H9 (cell line): ENCODE measurements around the gene KCTD16. TPM values are rescaled to one million over a fixed set of nuclear protein-coding genes. Genes with fewer than 3 reads are reported as not detected.

ENCODE experiments used
- DNase-seq: peaks from one replicate; pipeline ENCODE4 v3.0.0-alpha.2; 2017
- H2AFZ ChIP-seq: one replicate; pipeline ENCODE4 v1.6.1; 2013; ENCODE audit warnings: mild to moderate bottlenecking, low read length, control low read depth, moderate library complexity
- H2AK5ac ChIP-seq: 2 replicates; pipeline ENCODE4 v1.6.1; 2013; ENCODE audit warnings: low read length, control low read depth, mixed read lengths; ENCODE audit not compliant: insufficient read length
- H2BK120ac ChIP-seq: one replicate; pipeline ENCODE4 v1.6.1; 2013; ENCODE audit warnings: low read depth, mild to moderate bottlenecking, low read length, control low read depth, inconsistent platforms; ENCODE audit not compliant: poor library complexity, severe bottlenecking
- H2BK12ac ChIP-seq: 2 replicates; pipeline ENCODE4 v1.6.1; 2013; ENCODE audit warnings: low read length, control low read depth, mixed read lengths, low read depth; ENCODE audit not compliant: insufficient read length
- H2BK15ac ChIP-seq: 2 replicates; pipeline ENCODE4 v1.6.1; 2013; ENCODE audit warnings: low read depth, low read length, control low read depth
- H2BK20ac ChIP-seq: one replicate; pipeline ENCODE4 v1.6.1; 2013; ENCODE audit warnings: low read depth, mild to moderate bottlenecking, low read length, control low read depth, inconsistent platforms; ENCODE audit not compliant: poor library complexity, severe bottlenecking
- H2BK5ac ChIP-seq: 2 replicates; pipeline ENCODE4 v1.6.1; 2013; ENCODE audit warnings: low read length, control low read depth, mixed read lengths; ENCODE audit not compliant: insufficient read length
- H3K14ac ChIP-seq: 2 replicates; pipeline ENCODE4 v1.6.1; 2013; ENCODE audit warnings: low read length, control low read depth; ENCODE audit not compliant: insufficient read depth
- H3K18ac ChIP-seq: 2 replicates; pipeline ENCODE4 v1.6.1; 2013; ENCODE audit warnings: low read depth, mild to moderate bottlenecking, mixed read lengths, low read length, control low read depth; ENCODE audit not compliant: insufficient read length
- H3K23ac ChIP-seq: 2 replicates; pipeline ENCODE4 v1.6.1; 2013; ENCODE audit warnings: low read length, control low read depth, mixed read lengths, low read depth; ENCODE audit not compliant: insufficient read length
- H3K23me2 ChIP-seq: 2 replicates; pipeline ENCODE4 v1.6.1; 2013; ENCODE audit warnings: low read depth, mild to moderate bottlenecking, mixed read lengths, low read length, control low read depth; ENCODE audit not compliant: insufficient read length, poor library complexity, severe bottlenecking
- H3K27ac ChIP-seq: 2 replicates; pipeline ENCODE4 v1.5.1; 2013; ENCODE audit warnings: low read length, control low read depth, mixed read lengths, low read depth; ENCODE audit not compliant: insufficient read length
- H3K27me3 ChIP-seq: 2 replicates; pipeline ENCODE4 v1.6.1; 2013; ENCODE audit warnings: low read length, control low read depth, inconsistent platforms; ENCODE audit not compliant: insufficient read depth
- H3K4ac ChIP-seq: 2 replicates; pipeline ENCODE4 v1.6.1; 2013; ENCODE audit warnings: low read depth, mild to moderate bottlenecking, control low read depth, inconsistent platforms, low read length, moderate library complexity
- H3K4me1 ChIP-seq: 2 replicates; pipeline ENCODE4 v1.6.1; 2013; ENCODE audit warnings: low read length, control low read depth, inconsistent platforms; ENCODE audit not compliant: insufficient read depth
- H3K4me2 ChIP-seq: 2 replicates; pipeline ENCODE4 v1.6.1; 2013; ENCODE audit warnings: low read length, control low read depth, mixed read lengths; ENCODE audit not compliant: insufficient read length, insufficient read depth
- H3K56ac ChIP-seq: 2 replicates; pipeline ENCODE4 v1.6.1; 2013; ENCODE audit warnings: low read depth, mild to moderate bottlenecking, mixed read lengths, low read length, control low read depth; ENCODE audit not compliant: insufficient read length
- H3K79me1 ChIP-seq: 2 replicates; pipeline ENCODE4 v1.6.1; 2013; ENCODE audit warnings: low read depth, mild to moderate bottlenecking, moderate library complexity, low read length, control low read depth, inconsistent platforms; ENCODE audit not compliant: insufficient read depth, poor library complexity, severe bottlenecking
- H3K79me2 ChIP-seq: 2 replicates; pipeline ENCODE4 v1.6.1; 2013; ENCODE audit warnings: low read length, control low read depth, inconsistent platforms; ENCODE audit not compliant: insufficient read depth
- H3K9ac ChIP-seq: 2 replicates; pipeline ENCODE4 v1.6.1; 2013; ENCODE audit warnings: low read length, control low read depth, mixed read lengths; ENCODE audit not compliant: insufficient read length; ENCODE audit errors: extremely low read depth
- H3K9me3 ChIP-seq: one replicate; pipeline ENCODE4 v1.6.1; 2013; ENCODE audit warnings: low read depth, low read length, inconsistent platforms; ENCODE audit not compliant: control insufficient read depth
- H3T11ph ChIP-seq: one replicate; pipeline ENCODE4 v1.6.1; 2013; ENCODE audit warnings: mild to moderate bottlenecking, low read length, control low read depth, inconsistent platforms
- H4K20me1 ChIP-seq: one replicate; pipeline ENCODE4 v1.6.1; 2013; ENCODE audit not compliant: control insufficient read depth, insufficient read length, insufficient read depth
- H4K5ac ChIP-seq: 2 replicates; pipeline ENCODE4 v1.6.1; 2013; ENCODE audit warnings: low read depth, mild to moderate bottlenecking, mixed read lengths, low read length, control low read depth; ENCODE audit not compliant: insufficient read length
- H4K8ac ChIP-seq: replicated peaks from 2 replicates; pipeline ENCODE4 v1.6.1; 2013; ENCODE audit warnings: low read length, control low read depth, mixed read lengths, low read depth; ENCODE audit not compliant: insufficient read length
- H4K91ac ChIP-seq: 2 replicates; pipeline ENCODE4 v1.6.1; 2013; ENCODE audit warnings: low read depth, mild to moderate bottlenecking, moderate library complexity, mixed read lengths, low read length, control low read depth; ENCODE audit not compliant: insufficient read length
- H3K27ac Mint-ChIP-seq, 3 experiments: 2 replicates in 2 of 3; 3 replicates in 1 of 3; pipeline ENCODE4 v1.8.0; 2020 to 2021; ENCODE audit warnings: mixed read lengths in 3 of 3, mild to moderate bottlenecking in 1 of 3, moderate library complexity in 1 of 3
- H3K27me3 Mint-ChIP-seq: 2 replicates; pipeline ENCODE4 v1.8.0; 2021; ENCODE audit warnings: low read depth, mild to moderate bottlenecking, moderate library complexity, mixed read lengths
- H3K36me3 Mint-ChIP-seq, 3 experiments: 2 replicates in 2 of 3; 3 replicates in 1 of 3; pipeline ENCODE4 v1.8.0; 2020 to 2021; ENCODE audit warnings: low read depth in 3 of 3, mixed read lengths in 3 of 3; ENCODE audit not compliant: insufficient read depth in 1 of 3
- H3K4me1 Mint-ChIP-seq, 2 experiments: 2 replicates each; pipeline ENCODE4 v1.8.0; 2020; ENCODE audit warnings: mixed read lengths in 2 of 2
- H3K4me3 Mint-ChIP-seq, 2 experiments: 2 replicates in 1 of 2; 3 replicates in 1 of 2; pipeline ENCODE4 v1.8.0; 2020 to 2021; ENCODE audit warnings: mild to moderate bottlenecking in 2 of 2, mixed read lengths in 2 of 2, moderate library complexity in 1 of 2
- H3K9me3 Mint-ChIP-seq, 2 experiments: 2 replicates in 1 of 2; 3 replicates in 1 of 2; pipeline ENCODE4 v1.8.0; 2020; ENCODE audit warnings: mild to moderate bottlenecking in 2 of 2, mixed read lengths in 2 of 2, moderate library complexity in 1 of 2
- WGBS: extraction: QIAGEN DNeasy Blood & Tissue Kit; methylation state at CpG from one replicate; pipeline ENCODE4 v1.1.7; 2013; ENCODE audit warnings: missing lambda C conversion rate, low lambda C conversion rate, mixed read lengths; ENCODE audit not compliant: insufficient read length; ENCODE audit errors: extremely low coverage; 5-methylcytosine and 5-hydroxymethylcytosine counted together
- total RNA-seq: library from RNA; stranded (reverse); gene quantifications from 2 replicates; pipeline ENCODE4 v1.2.1, GENCODE V29; 2021
- TF ChIP-seq, protein P1 (sequence below): fragments of 200-600 bp; sonication (generic); conservative IDR thresholded peaks from 3 replicates; pipeline ENCODE4 v1.8.0; 2021; ENCODE audit warnings: antibody characterized with exemption, mild to moderate bottlenecking

The KCTD16 gene
- total RNA-seq, 1 experiment from 2014 or later = 0.09 TPM

DNA sequence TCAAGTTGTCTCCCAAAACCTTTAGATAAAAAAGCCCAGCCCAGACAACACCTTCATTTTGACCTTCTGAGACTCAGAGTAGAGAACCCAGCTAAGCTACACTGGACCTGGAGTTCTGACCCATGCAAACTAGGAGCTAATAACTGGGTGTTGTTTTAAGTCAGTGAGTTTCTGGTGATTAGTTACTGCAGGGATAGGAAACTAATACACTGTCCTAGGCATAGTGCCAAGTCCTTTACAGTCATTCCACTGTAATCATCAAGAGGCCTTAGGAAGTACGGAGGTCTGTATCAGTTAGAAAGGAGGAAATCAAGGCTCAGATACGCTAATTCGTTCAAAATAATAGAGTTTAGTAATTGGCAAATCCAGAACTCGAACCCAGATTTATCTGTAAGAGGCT lies 197.9 kb downstream of the KCTD16 start:
- Histone ChIP-seq H3K18ac (no peak overlapping the region), H2BK5ac (no peak overlapping the region), H2BK20ac (no peak overlapping the region), H2AFZ (no peak overlapping the region), H4K8ac (no peak overlapping the region), H3K27ac (no peak overlapping the region), H4K20me1 (no peaks in the 10 kb centered on the region), H3K27me3 (no peaks in the 10 kb centered on the region), H3K23me2 (no peaks in the 10 kb centered on the region), H3K56ac (no peak overlapping the region), H3K79me2 (no peaks in the 10 kb centered on the region), H3K14ac (no peak overlapping the region), H3K23ac (no peak overlapping the region), H3K4me1 (no peaks in the 10 kb centered on the region), H3K4ac (no peak overlapping the region), H3K9me3 (no peaks in the 10 kb centered on the region), H2BK15ac (no peak overlapping the region; the same call in 1 of the 2 replicates), H3K9ac (no peak overlapping the region), H3K4me2 (no peak overlapping the region), H4K91ac (no peak overlapping the region), H2BK12ac (no peak overlapping the region), H3T11ph (no peak overlapping the region), H4K5ac (no peak overlapping the region), H2AK5ac (no peak overlapping the region), H3K79me1 (no peaks in the 10 kb centered on the region), H2BK120ac (no peak overlapping the region)
- Mint-ChIP-seq H3K27me3 (peaks cover 35% of the 10 kb centered on the region), H3K27ac (no peak overlapping the region), H3K36me3 (no peaks in the 10 kb centered on the region), H3K9me3 (no peaks in the 10 kb centered on the region), H3K4me1 (peaks cover 0 to 9% of the 10 kb centered on the region in 2 experiments; a peak in 2 of 4 replicates), H3K4me3 (no peak overlapping the region)
- TF ChIP-seq, protein P1, sequence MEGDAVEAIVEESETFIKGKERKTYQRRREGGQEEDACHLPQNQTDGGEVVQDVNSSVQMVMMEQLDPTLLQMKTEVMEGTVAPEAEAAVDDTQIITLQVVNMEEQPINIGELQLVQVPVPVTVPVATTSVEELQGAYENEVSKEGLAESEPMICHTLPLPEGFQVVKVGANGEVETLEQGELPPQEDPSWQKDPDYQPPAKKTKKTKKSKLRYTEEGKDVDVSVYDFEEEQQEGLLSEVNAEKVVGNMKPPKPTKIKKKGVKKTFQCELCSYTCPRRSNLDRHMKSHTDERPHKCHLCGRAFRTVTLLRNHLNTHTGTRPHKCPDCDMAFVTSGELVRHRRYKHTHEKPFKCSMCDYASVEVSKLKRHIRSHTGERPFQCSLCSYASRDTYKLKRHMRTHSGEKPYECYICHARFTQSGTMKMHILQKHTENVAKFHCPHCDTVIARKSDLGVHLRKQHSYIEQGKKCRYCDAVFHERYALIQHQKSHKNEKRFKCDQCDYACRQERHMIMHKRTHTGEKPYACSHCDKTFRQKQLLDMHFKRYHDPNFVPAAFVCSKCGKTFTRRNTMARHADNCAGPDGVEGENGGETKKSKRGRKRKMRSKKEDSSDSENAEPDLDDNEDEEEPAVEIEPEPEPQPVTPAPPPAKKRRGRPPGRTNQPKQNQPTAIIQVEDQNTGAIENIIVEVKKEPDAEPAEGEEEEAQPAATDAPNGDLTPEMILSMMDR = no peak
- WGBS = no CpG with 5 or more reads among the region's 4 CpGs
- no peak for DNase-seq
